Activated B cell treated with CpG ODN at 0.5 μM for 24 hours (primary cell): Measurements from ENCODE around the gene CAMTA1. TPM values are rescaled to one million over a fixed set of nuclear protein-coding genes. Genes with fewer than 3 reads are reported as not detected.

Experiments
- ATAC-seq: fragments of 200-7000 bp; cut with Tn5 transposase; one replicate; pipeline ENCODE4 v1.10.0; 2021; ENCODE audit warnings: low read depth, mild to moderate bottlenecking, moderate library complexity
- CTCF ChIA-PET: fragments of 350-600 bp; sonication (Branson Sonifier 250); formaldehyde crosslinking; loops from one replicate; lab custom pipeline; 2021; ENCODE audit warnings: antibody characterized with exemption; lab: Charles Lee
- POLR2A ChIA-PET: fragments of 350-600 bp; sonication (Branson Sonifier 250); formaldehyde crosslinking; loops from one replicate; lab custom pipeline; 2021; ENCODE audit warnings: antibody characterized with exemption; lab: Charles Lee
- DNase-seq: peaks from one replicate; pipeline ENCODE4 v3.0.0; 2022
- H3K27ac Mint-ChIP-seq: one replicate; pipeline ENCODE4 v1.8.0; 2020; ENCODE audit warnings: mixed read lengths
- H3K27me3 Mint-ChIP-seq: one replicate; pipeline ENCODE4 v1.8.0; 2021; ENCODE audit warnings: mixed read lengths
- H3K36me3 Mint-ChIP-seq: one replicate; pipeline ENCODE4 v1.8.0; 2021; ENCODE audit warnings: low read depth, mixed read lengths
- H3K4me1 Mint-ChIP-seq: one replicate; pipeline ENCODE4 v1.8.0; 2021; ENCODE audit warnings: mixed read lengths
- H3K4me3 Mint-ChIP-seq: one replicate; pipeline ENCODE4 v1.8.0; 2020; ENCODE audit warnings: mild to moderate bottlenecking, mixed read lengths
- H3K9me3 Mint-ChIP-seq: one replicate; pipeline ENCODE4 v1.8.0; 2020; ENCODE audit warnings: mixed read lengths
- CTCF ChIP-seq: fragments of 200-600 bp; IDR thresholded peaks from one replicate; pipeline ENCODE4 v1.8.0; 2022; ENCODE audit warnings: antibody characterized with exemption, mild to moderate bottlenecking
- intact Hi-C: fragments of 100-400 bp; cut with micrococcal nuclease; formaldehyde crosslinking; loops from one replicate; pipeline ENCODE4 v1.15.1; 2024
- total RNA-seq: library from RNA; stranded (reverse); gene quantifications from 2 replicates; pipeline ENCODE4 v1.2.3, GENCODE V29; 2022

Gene CAMTA1
- total RNA-seq, 1 donor from 2014 or later: 49.8 TPM

- no peak overlapping the region for H3K27ac Mint-ChIP-seq
- ChIA-PET POLR2A (no interaction called here), CTCF (no interaction called here)
- no peaks in the 10 kb centered on the region for H3K4me1 Mint-ChIP-seq
- no peak for TF ChIP-seq CTCF
- H3K4me3 Mint-ChIP-seq: no peak overlapping the region
- DNase-seq (no peak), ATAC-seq (no peak)
- H3K36me3 Mint-ChIP-seq: no peaks in the 10 kb centered on the region
- peaks cover 2% of the 10 kb centered on the region for H3K9me3 Mint-ChIP-seq
- intact Hi-C loops: no loop called here
- peaks cover 3% of the 10 kb centered on the region for H3K27me3 Mint-ChIP-seq
These were observed 567.1 kb downstream of the CAMTA1 start for GRCh38 chr1:7352364-7352763.

GRCh38 chr1:7352974-7353373 lies 567.7 kb downstream of the CAMTA1 start:
- peaks cover 3% of the 10 kb centered on the region for H3K27me3 Mint-ChIP-seq
- H3K9me3 Mint-ChIP-seq: peaks cover 2% of the 10 kb centered on the region
- no peak overlapping the region for H3K27ac Mint-ChIP-seq
- no peaks in the 10 kb centered on the region for H3K4me1 Mint-ChIP-seq
- ChIA-PET CTCF (no interaction called here), POLR2A (no interaction called here)
- no peak overlapping the region for H3K4me3 Mint-ChIP-seq
- ATAC-seq (no peak), DNase-seq (no peak)
- H3K36me3 Mint-ChIP-seq: no peaks in the 10 kb centered on the region
- TF ChIP-seq CTCF: no peak
- intact Hi-C loops: no loop called here

- H3K36me3 Mint-ChIP-seq: no peaks in the 10 kb centered on the region
- peaks cover 2% of the 10 kb centered on the region for H3K9me3 Mint-ChIP-seq
- no peaks in the 10 kb centered on the region for H3K27me3 Mint-ChIP-seq
- DNase-seq (no peak), ATAC-seq (no peak)
- no peak overlapping the region for H3K4me3 Mint-ChIP-seq
- TF ChIP-seq CTCF: no peak
- no peaks in the 10 kb centered on the region for H3K4me1 Mint-ChIP-seq
- intact Hi-C loops: no loop called here
- ChIA-PET CTCF (no interaction called here), POLR2A (no interaction called here)
- H3K27ac Mint-ChIP-seq: no peak overlapping the region
These were observed 570.4 kb downstream of the CAMTA1 start for GRCh38 chr1:7355646-7356045.

- CTCF ChIA-PET: no interaction called here
- intact Hi-C loops: no loop called here
- ATAC-seq (no peak), DNase-seq (no peak)
- Mint-ChIP-seq H3K27me3 (no peaks in the 10 kb centered on the region), H3K4me3 (no peak overlapping the region), H3K9me3 (peaks cover 2% of the 10 kb centered on the region), H3K36me3 (no peaks in the 10 kb centered on the region), H3K27ac (no peak overlapping the region), H3K4me1 (no peaks in the 10 kb centered on the region)
- TF ChIP-seq CTCF: no peak
- POLR2A ChIA-PET: no interaction called here
These were observed 570.8 kb downstream of the CAMTA1 start for GRCh38 chr1:7356079-7356478.

- ATAC-seq: no peak
- H3K27me3 Mint-ChIP-seq: no peaks in the 10 kb centered on the region
- no peak overlapping the region for H3K27ac Mint-ChIP-seq
- no peaks in the 10 kb centered on the region for H3K36me3 Mint-ChIP-seq
- H3K9me3 Mint-ChIP-seq: peaks cover 2% of the 10 kb centered on the region
- no peaks in the 10 kb centered on the region for H3K4me1 Mint-ChIP-seq
- ChIA-PET POLR2A (no interaction called here), CTCF (no interaction called here)
- intact Hi-C loops: no loop called here
- TF ChIP-seq CTCF: no peak
- no peak overlapping the region for H3K4me3 Mint-ChIP-seq
- DNase-seq: no peak
These were observed 573.2 kb downstream of the CAMTA1 start for GRCh38 chr1:7358425-7358824.
